Measurements from ENCODE around the gene TNFRSF19. TPM values are rescaled to one million over a fixed set of nuclear protein-coding genes. Genes with fewer than 3 reads are reported as not detected.

TNFRSF19 gene
- total RNA-seq, 1 donor from 2014 or later: under 0.01 TPM

DNA sequence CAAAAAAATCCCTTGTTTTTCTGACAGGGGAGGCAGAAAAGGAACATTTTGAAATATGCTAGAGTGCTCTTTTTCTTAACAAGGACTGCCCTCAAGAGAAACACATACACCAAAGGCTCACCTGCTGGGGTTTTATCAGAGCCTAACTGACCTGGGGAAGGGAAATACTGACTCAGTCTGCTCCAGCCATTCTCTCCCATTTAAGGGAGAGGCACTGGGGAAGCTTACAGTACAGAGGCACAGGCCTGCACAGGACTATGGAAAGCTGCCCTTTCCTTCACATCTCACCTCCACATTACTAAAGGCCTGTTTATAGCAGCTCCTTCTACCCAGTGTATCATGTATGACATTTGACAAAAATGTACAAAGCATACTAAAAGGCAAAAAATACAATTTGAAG lies 30.3 kb downstream of the TNFRSF19 start:
- DNase-seq (ENCODE audit: low read depth in 2 of 2): no peak

DNA sequence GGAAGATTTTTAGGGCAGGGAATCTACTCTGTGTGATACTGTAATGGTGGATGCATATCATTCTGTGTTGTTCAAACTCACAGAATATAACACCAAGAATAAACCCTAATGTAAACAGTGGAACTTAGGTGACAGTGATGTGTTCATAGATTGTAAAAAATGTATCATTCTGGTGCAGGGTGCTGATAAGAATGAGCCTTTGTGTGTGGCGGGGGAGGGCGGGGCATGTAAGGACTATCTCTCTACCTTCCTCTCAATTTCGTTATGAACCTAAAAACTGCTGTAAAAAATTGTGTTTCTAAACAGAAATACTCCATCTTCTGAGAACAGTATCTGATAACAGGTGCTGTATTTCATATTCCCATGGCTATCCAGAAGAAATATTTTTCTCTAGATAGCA lies 35.6 kb downstream of the TNFRSF19 start:
- DNase-seq (ENCODE audit: low read depth in 2 of 2): no peak

DNA sequence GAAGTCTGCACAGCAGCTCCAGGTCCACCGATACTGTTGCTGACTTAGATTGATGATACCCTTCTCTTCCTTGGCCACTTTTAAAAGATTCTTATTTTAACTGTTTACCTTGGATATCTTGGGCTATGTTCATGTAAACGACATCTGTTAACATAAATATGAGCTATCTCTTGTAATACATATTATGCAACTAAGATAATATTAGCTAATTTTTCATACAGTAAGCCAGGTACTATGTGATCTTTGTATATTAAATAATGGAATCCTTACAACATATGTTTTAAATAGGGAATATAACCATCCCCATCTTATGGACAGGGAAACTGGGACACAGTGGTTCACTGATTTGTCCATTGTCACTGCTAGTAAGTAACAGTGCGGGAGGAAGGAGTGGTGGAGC lies 37.9 kb downstream of the TNFRSF19 start:
- DNase-seq (ENCODE audit: low read depth in 2 of 2): no peak

DNA sequence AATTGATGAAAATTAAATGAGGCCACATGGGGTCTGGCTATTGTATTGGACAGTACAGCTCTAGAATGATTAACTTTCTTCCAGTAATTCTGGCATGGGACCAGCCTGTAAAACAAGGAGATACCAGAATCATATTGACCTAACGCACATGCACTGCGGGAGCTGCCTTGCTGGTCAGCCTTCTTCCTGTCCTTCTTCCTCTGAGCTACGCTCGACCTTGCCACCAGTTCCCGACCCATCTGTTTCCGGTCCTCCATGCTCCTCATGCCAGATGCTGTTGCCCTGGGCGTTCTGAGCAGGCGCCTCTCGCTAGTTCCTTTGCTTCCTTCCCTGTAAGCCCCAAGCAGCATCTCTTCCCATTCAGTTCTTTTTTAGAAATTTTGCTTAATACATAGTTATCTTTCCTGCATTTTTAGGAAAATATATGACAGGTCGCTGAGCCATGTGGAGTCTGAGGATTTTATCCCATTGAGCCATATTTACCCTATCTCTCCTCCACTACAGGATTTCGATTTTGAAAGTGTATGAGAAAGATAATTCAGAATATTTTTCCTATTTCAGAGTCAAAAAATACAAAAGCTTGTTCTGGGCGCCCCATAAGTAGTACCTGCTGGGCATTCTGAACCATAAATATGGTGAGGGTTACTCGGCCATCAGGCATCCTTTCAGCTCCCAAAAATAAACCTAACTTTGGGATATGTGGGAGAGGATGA lies 38.6 kb downstream of the TNFRSF19 start:
- peak; percentile 73 to 95 for DNase-seq (ENCODE audit: low read depth in 2 of 2)

DNA sequence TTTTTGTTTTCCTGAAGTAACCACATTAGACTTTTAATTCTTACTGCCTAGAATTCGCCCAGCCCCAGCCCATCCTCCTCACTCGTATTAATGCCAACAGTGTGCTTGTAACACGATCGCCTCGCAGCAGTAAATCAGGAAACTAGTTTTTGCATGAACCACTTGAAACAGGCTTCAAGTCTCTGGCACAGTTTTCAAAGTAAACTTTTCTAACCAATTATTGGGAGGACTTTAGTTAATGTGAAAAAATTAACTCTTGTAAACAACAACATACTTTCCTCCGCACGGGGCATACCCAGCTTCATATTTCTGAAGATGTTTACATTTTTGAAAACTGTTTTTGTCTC lies 39.2 kb downstream of the TNFRSF19 start:
- DNase-seq (ENCODE audit: low read depth in 2 of 2): peak; percentile 12 to 78

DNA sequence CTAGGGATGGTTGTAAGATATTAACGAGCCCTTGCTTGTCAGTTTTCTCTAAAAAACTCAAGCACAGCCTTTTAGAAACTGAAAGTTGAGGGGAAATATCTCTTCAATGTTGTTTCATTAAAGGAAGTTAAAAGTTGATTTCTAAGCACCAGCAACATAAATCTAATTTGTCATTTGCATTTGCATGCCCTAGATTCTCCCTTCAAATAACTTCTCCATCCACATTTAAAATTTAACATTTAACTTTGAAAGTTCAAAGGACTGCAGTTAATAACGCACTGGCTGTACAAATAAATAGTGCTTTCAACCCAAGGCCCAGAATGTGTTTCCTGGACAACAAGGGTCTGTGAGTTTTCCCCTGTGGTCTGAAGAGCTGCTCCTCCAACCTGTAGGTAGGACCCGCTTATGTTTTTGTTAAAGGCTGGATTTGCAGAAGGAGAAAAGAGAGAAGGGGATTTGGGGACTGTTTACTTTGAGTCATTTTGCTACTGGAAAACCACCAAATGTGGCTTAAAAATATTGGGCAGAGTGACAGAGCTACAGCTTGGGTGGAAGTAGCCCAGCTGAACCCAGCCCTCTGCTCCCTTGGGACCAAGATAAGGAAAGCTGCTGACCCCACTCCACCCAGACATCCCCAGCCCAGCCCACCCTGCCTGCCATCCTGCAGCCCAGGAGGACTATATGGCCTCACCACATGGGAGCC lies 39.8 kb downstream of the TNFRSF19 start:
- DNase-seq (ENCODE audit: low read depth in 2 of 2): no peak

DNA sequence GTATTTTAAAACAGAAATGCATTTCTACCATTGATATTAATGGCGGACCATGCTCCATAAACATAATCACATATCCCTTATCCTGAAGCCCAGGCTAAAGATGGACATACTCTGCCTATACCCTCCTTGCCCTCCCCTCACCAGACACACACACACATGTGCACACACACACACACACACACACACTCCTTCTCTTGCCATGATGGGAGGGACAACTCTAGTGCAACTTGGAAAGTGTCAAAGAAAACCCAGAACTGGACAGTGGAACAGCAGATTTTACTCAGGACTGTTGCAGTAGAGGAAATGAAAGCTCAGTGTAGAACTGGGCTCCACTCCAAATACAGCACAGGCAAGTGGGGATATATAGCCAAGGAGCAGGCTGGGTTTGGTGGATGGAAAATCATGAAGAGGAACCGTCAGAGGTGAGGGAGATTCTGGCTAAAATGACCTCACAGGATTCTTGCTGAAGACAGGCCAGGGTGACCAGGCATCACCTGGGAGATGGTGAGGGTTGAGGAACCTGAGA lies 40.8 kb downstream of the TNFRSF19 start:
- peak; percentile 59 to 66 for DNase-seq (ENCODE audit: low read depth in 2 of 2)

DNA sequence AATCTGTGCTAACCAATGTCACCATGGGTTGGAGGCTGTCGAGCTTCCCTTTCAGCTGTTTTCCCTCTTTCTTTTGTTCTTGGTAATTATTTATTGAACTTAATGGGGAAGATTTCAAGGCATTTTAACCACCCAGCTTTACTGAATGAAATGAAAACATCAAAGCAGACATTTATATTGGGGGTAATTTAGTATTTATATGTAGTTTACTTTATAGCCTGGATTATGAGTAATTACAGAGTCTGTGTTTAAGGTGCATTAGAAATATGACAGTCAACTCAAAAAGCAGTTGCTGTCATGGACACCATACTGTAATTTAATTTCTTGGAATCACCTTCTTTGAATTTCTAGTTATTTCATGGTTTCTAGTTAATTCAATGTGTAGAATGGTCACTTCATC lies 42.0 kb downstream of the TNFRSF19 start:
- no peak for DNase-seq (ENCODE audit: low read depth in 2 of 2)

DNA sequence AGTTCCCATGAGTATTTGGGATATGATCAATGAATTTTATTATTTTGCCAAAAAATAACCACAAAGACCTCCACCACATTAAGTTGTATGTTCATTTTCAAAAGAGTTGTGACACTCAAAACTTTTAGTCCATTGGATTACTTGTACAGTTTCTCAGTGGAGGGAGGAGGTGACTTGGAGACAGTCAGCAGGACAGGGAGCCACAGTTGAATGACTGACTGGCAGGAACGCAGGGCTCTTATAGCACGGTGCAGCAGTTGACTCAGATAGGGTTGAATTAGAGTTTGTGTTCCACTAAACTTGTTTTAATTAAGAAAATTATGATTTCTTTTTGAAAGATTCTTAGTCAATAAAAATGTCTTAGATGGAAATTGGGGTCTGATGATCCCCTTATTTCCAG lies 42.5 kb downstream of the TNFRSF19 start:
- no peak for DNase-seq (ENCODE audit: low read depth in 2 of 2)

DNA sequence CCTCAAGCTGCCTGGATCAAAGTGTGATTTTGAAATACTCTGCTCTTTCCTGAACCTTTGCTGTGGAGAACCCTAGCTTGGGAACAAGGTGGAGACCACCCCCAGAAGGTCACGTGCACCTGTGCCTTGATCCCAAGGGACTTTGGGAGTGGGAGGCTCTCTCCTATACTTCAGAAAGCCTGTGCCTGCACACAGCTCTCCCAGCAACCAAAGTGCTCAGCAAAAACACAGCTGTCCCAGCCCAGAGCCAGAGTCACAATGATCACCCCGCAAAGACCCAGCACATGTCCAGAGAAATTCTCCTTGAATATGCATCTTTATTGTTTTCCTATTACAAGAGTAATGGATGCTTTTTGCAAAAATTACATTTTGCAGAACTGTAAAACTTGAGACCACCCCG lies 43.4 kb downstream of the TNFRSF19 start:
- no peak for DNase-seq (ENCODE audit: low read depth in 2 of 2)

DNA sequence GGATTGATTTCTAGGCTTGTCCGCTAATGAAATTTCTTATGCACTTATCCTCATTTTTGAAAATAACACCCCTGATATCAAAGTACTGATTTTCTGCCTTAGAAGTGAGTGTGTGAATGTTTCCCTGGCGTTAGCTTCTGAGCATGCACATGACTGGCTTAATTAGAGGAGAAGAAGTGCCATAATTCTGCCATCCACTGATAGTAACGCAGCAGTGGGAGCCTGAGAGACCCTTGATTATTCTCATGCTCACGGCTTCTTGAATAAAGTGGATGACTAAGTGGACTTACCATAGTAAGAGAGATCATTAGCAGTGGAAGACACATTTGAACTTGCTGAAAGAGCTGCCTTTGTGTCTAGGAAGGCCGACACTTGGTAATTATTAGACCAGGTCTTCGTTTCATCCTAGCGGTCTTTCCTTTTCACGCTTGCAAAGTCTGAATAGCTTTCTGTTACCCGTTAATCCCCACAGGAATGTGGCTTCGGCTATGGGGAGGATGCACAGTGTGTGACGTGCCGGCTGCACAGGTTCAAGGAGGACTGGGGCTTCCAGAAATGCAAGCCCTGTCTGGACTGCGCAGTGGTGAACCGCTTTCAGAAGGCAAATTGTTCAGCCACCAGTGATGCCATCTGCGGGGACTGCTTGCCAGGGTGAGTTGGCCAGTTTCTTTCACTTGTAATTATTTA lies 45.3 kb downstream of the TNFRSF19 start:
- DNase-seq (ENCODE audit: low read depth in 2 of 2): no peak

DNA sequence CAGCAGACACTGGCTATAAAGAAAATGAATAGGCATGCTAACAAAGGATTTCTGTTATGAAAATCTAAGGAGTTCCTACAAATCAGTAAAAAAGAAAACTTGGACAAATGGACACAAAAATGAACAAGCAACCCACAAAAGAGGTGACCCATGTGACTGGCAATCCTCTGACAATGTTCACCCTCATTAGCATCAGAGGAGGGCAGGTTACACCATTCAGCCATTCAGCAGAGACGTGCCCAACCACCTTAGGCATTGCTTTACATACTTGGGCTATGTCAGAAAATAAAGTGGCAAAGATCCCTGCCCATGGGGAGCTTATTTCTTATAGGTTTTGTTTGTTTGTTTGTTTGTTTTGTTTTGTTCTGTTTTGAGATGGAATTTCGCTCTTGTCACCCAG lies 46.0 kb downstream of the TNFRSF19 start:
- DNase-seq (ENCODE audit: low read depth in 2 of 2): no peak

DNA sequence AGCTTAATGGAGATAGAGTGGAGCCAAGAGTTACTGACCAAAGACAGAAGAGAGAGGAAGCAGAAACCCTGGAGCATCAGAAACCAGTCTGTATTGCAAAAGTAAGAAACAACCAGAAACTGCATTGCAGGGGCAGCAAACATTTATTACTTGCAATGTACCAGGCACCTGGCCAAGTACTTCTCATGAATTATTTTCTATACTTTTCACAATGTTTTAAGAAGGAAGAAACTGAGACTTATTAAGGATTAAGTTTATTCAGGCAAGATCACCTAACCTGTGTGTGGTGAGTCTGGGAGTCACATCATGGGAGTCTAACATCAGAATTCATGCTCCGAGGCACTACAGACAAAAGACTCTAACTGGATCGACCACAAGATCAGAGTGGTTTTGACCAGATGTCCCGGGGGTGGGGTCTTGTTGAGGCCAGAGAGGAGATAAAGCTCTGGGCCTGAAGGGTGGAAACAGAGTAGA lies 47.4 kb downstream of the TNFRSF19 start:
- DNase-seq (ENCODE audit: low read depth in 2 of 2): no peak

DNA sequence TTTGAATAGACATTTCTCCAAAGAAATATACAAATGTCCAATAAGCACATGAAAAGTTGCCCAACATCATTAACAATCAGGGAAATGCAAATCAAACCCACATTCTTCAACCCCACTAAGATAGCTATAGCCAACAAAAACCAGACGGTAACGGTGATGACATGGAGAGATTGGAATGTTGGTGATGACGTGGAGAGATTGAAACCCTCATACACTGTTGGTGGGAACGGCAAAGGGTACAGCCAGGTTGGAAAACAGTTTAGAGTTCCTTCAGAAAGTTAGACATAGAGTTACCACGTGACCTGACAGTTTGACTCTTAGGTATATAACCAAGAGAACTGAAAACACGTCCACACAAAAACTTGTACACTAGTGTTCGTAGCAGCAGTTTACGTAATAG lies 48.1 kb downstream of the TNFRSF19 start:
- DNase-seq (ENCODE audit: low read depth in 2 of 2): peak; percentile 42 to 90

DNA sequence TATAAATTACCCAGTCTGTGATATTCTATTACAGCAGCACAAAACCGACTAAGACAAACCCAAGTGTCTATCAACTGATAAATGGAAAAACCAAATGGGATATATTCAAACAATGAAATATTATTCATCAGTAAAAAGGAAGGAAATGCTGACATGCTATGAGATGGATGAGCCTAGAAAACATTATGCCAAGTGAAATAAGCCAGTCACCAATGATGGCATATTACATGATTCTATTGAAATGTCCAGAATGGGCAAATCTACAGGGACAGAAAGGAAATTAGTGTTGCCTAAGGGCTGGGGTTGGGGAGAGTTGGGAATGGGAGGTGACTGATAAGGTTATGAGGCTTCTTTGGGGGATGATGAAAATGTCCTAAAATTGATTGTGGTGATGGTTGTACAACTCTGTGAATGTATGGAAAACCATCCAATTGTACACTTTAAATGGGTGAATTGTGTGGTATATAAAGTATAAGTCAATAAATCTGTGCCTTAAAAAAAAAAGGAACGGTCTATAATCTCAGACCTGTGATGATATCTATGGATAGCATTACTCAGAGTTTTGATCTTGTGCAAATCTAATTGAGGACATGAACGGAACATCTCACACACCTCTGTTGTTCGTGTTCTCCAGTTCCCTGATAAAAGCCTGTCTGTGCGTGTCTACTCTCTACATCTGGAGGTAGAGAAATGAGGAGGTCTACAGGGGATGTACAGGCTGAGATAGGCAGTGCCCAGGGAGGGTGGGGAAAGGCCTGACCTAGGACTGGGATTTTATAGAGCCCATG lies 49.0 kb downstream of the TNFRSF19 start:
- peak; percentile 58 to 85 for DNase-seq (ENCODE audit: low read depth in 2 of 2)

DNA sequence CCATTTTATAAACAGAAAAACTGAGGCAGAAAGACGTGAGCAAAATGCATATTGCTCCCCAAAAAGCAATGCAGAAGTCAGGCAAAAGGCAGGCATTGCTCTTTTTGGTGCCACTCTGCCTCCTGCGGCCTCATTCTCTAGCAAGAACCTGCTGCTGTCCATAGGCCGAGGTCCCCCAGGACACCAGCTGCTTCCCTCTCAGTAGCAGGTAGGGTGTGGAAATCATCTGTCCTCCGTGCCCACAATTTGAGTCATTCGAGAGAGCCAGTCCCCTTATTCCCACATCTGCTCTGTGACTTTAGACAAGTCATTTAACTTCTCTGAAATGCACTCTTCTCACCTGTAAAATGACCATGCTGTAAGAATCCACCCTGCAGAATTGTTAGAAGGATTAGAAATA lies 50.0 kb downstream of the TNFRSF19 start:
- no peak for DNase-seq (ENCODE audit: low read depth in 2 of 2)

DNA sequence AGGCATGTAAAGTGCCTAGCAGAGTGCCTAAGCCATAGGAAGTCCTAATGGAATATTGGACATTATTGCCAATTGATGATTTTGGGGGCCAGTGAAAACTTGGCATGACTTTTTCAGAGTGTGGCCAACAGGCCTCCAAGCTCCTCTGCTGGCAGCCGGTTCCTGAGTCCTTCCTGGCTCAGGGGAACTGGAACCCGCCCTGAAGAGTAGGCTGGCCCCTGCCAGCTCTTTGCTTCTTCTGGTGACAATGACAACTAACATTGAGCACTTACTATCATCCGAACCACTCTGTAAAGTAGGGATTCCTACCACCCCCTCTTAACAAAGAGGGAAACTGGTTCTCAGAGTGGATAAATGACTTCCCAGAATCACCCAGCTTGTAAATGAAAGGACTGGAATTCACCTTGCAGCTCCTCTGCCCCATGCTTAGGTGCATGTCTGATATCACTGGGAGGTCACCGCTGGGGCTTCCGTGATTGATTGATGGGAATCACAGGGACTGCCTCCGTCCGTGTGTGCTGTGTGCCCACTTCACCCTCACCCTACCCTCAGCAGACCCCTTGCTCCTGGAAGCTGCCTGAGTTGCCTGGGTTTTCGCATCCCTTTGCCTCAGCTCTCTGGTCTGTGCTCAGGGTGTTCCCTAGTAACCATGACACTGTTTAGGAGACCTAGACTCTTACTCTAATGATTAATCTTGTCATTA lies 50.6 kb downstream of the TNFRSF19 start:
- no peak for DNase-seq (ENCODE audit: low read depth in 2 of 2)

DNA sequence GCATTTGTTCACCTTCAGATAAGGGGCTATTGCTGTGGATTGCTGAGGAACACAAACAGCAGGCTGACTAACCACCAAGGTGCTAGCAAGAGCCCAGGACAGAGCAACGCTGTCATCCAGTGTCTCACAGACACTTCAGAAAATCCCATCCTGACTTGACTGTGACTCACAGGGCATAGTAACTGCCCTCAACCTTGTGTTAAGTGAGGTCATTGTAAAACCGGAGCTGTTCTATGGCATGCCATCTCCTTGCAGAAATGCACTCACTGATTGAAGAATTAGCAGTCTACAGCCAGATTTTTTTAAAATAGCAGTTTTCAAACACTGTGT lies 51.1 kb downstream of the TNFRSF19 start:
- DNase-seq (ENCODE audit: low read depth in 2 of 2): peak in 1 of 2 donors; percentile 90

DNA sequence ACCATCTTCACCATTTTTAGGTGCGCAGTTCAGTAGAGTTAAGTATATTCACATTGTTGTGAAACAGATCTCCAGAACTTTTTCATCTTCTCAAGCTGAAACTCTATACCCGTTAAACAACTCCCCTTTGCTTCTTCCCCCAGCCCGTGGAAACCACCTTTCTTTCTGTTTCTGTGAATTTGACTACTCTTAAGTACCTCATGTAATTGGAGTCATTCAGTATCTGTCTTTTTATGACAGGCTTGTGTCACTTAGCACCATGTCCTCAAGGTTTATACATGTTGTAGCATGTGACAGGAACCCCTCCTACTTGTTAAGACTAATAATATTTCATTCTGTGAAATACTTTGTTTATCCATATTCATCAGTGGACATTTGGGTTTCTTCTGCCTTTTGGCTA lies 52.8 kb downstream of the TNFRSF19 start:
- no peak for DNase-seq (ENCODE audit: low read depth in 2 of 2)

DNA sequence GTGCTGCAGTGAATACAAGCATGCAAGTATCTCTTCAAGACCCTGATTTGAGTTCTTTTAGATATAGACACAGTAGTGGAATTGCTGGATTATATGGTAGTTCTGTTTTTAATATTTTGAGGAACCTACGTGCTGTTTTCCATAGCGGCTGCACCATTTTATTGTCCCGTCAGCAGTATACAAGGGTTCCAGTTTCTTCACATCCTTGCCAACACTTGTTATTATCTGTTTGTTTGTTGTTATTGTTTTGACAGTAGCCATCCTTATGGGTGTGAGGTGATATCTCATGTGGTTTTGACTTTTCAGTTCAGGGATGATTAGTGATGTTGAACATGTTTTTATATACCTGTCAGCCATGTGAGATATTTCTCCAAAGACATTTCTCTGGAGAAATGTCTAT lies 53.2 kb downstream of the TNFRSF19 start:
- DNase-seq (ENCODE audit: low read depth in 2 of 2): no peak

DNA sequence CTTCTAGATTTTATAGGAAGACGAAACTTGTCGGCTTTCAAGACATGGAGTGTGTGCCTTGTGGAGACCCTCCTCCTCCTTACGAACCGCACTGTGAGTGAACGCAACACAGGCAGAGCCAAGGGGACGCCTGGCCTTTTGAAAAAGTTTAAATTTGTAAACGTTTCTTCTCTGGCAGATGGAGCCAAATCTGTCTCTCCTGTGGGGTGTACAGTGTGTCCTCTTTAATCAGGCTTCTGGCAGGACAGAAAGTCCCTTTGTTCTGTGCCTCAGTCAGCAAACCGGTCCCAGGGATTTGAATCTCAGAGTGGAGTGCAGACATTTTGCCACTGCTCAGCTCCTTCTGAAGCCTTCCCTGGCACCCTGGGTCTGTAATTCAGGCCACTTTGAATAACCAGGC lies 56.5 kb downstream of the TNFRSF19 start:
- no peak for DNase-seq (ENCODE audit: low read depth in 2 of 2)
